Right renal pelvis (tissue), 4 donors: ENCODE data around the gene HMGN1. TPM values are rescaled to one million over a fixed set of nuclear protein-coding genes. Genes with fewer than 3 reads are reported as not detected.
A peak's percentile ranks its signal among the peaks of the same experiment; 100 is the strongest.
"Not testable (repeated sequence)": the region's sequence is repeated elsewhere in the genome, so short reads cannot be mapped to it uniquely, and the experiment has no call there.

Experiments
- DNase-seq, 4 donors: peaks; one replicate each; pipeline ENCODE4 v3.0.0-alpha.2; 2013; ENCODE audit warnings: low read depth in 4 of 4, low spot score in 3 of 4, missing footprints in 1 of 4
- polyA plus RNA-seq, 4 donors: library from polyadenylated mRNA; unstranded; fragments of 120-200 nt; gene quantifications; one replicate each; pipeline ENCODE4 v1.2.1, GENCODE V29; 2013; ENCODE audit not compliant: insufficient read length in 4 of 4

HMGN1 gene
- polyA plus RNA-seq, result 100 to 1,000 TPM; 640 to 776 (median 771) TPM

GRCh38 chr21:39348355-39349210 is at the start of gene HMGN1:
Gene HMGN1 (minus strand): TSS chr21:39349088. CDS start chr21:39348917, 171 bp downstream.
- peak; percentile 58 to 85 (median 74) for DNase-seq

- DNase-seq, result no peak
Observed at GRCh38 chr21:39397646-39398385, 48.9 kb upstream of the HMGN1 start.

GRCh38 chr21:39392981-39393380 is 44.1 kb upstream of the HMGN1 start:
- DNase-seq, result no peak

GRCh38 chr21:39390212-39390765 is 41.4 kb upstream of the HMGN1 start:
- no peak for DNase-seq

GRCh38 chr21:39388811-39389155 is 39.9 kb upstream of the HMGN1 start:
- DNase-seq, result no peak

- peak in 3 of 4 donors; percentile 49 to 77 (median 74) for DNase-seq
Observed at GRCh38 chr21:39388038-39388810, 39.3 kb upstream of the HMGN1 start.

GRCh38 chr21:39387461-39388037 is 38.7 kb upstream of the HMGN1 start:
- DNase-seq, result peak; percentile 79 to 85 (median 82)

- no peak for DNase-seq
Observed at GRCh38 chr21:39386899-39387298, 38.0 kb upstream of the HMGN1 start.

- no peak for DNase-seq
Observed at GRCh38 chr21:39386194-39386593, 37.3 kb upstream of the HMGN1 start.

GRCh38 chr21:39385299-39386145 is 36.6 kb upstream of the HMGN1 start:
- peak in 3 of 4 donors; percentile 51 to 74 (median 60) for DNase-seq

- DNase-seq, result no peak
Observed at GRCh38 chr21:39384674-39385298, 35.9 kb upstream of the HMGN1 start.

GRCh38 chr21:39382096-39382495 is 33.2 kb upstream of the HMGN1 start:
- DNase-seq, result not testable (repeated sequence)

GRCh38 chr21:39381009-39381408 is 32.1 kb upstream of the HMGN1 start:
- no peak for DNase-seq

GRCh38 chr21:39379986-39380891 is 31.4 kb upstream of the HMGN1 start:
- peak; percentile 81 to 86 (median 84) for DNase-seq

GRCh38 chr21:39377444-39378050 is 28.7 kb upstream of the HMGN1 start:
- no peak for DNase-seq

- DNase-seq, result no peak
Observed at GRCh38 chr21:39375446-39375845, 26.6 kb upstream of the HMGN1 start.

- no peak for DNase-seq
Observed at GRCh38 chr21:39374046-39374445, 25.2 kb upstream of the HMGN1 start.
